Astrocyte (in vitro differentiated cells and primary cell): ENCODE data around the gene CACNA2D1. TPM values are rescaled to one million over a fixed set of nuclear protein-coding genes. Genes with fewer than 3 reads are reported as not detected.

Experiments used
- DNase-seq: peaks from one replicate; pipeline ENCODE4 v3.0.0-alpha.2; 2010; ENCODE audit warnings: low read depth
- FAIRE-seq: peaks from 2 replicates; lab custom pipeline; 2011; peaks lifted over from hg19 to GRCh38; lab: Jason Lieb, UNC
- H2AFZ ChIP-seq: 2 replicates; pipeline ENCODE4 v1.6.0; 2012; ENCODE audit warnings: low read depth, low read length, inconsistent platforms
- H3K27ac ChIP-seq: 2 replicates; pipeline ENCODE4 v1.5.1; 2011; ENCODE audit warnings: low read depth, low read length, inconsistent platforms
- H3K27me3 ChIP-seq: 2 replicates; pipeline ENCODE4 v1.6.0; 2011; ENCODE audit warnings: low read length, inconsistent platforms; ENCODE audit not compliant: insufficient read depth
- H3K36me3 ChIP-seq: 2 replicates; pipeline ENCODE4 v1.5.1; 2011; ENCODE audit warnings: low read length, inconsistent platforms; ENCODE audit not compliant: insufficient read depth
- H3K4me1 ChIP-seq: 2 replicates; pipeline ENCODE4 v1.5.1; 2011; ENCODE audit warnings: low read length, inconsistent platforms; ENCODE audit not compliant: insufficient read depth
- H3K4me2 ChIP-seq: 2 replicates; pipeline ENCODE4 v1.6.0; 2012; ENCODE audit warnings: low read length, inconsistent platforms
- H3K4me3 ChIP-seq: 2 replicates; pipeline ENCODE4 v1.5.1; 2011; ENCODE audit warnings: low read depth, mild to moderate bottlenecking, low read length, inconsistent platforms; ENCODE audit not compliant: insufficient read depth
- H3K79me2 ChIP-seq: 2 replicates; pipeline ENCODE4 v1.6.0; 2012; ENCODE audit warnings: mild to moderate bottlenecking, low read length, inconsistent platforms; ENCODE audit not compliant: insufficient read depth
- H3K9ac ChIP-seq: 2 replicates; pipeline ENCODE4 v1.6.0; 2012; ENCODE audit warnings: mild to moderate bottlenecking, low read length, inconsistent platforms
- H3K9me3 ChIP-seq: 2 replicates; pipeline ENCODE4 v1.5.1; 2012; ENCODE audit warnings: low read depth, mild to moderate bottlenecking, low read length, inconsistent platforms; ENCODE audit not compliant: insufficient read depth
- H4K20me1 ChIP-seq: 2 replicates; pipeline ENCODE4 v1.6.0; 2012; ENCODE audit warnings: low read length, inconsistent platforms; ENCODE audit not compliant: insufficient read depth
- H3K27ac Mint-ChIP-seq: one replicate; pipeline ENCODE4 v1.8.0; 2021; ENCODE audit warnings: mild to moderate bottlenecking, mixed read lengths; ENCODE audit not compliant: unreplicated experiment
- H3K27me3 Mint-ChIP-seq: one replicate; pipeline ENCODE4 v1.8.0; 2021; ENCODE audit warnings: low read depth, mixed read lengths; ENCODE audit not compliant: unreplicated experiment
- H3K36me3 Mint-ChIP-seq: one replicate; pipeline ENCODE4 v1.8.0; 2021; ENCODE audit warnings: low read depth, mixed read lengths; ENCODE audit not compliant: unreplicated experiment
- H3K4me1 Mint-ChIP-seq: one replicate; pipeline ENCODE4 v1.8.0; 2021; ENCODE audit warnings: low read depth, mixed read lengths; ENCODE audit not compliant: unreplicated experiment
- H3K4me3 Mint-ChIP-seq: one replicate; pipeline ENCODE4 v1.8.0; 2021; ENCODE audit warnings: mild to moderate bottlenecking, moderate library complexity, mixed read lengths; ENCODE audit not compliant: unreplicated experiment
- H3K9me3 Mint-ChIP-seq: one replicate; pipeline ENCODE4 v1.8.0; 2021; ENCODE audit warnings: mild to moderate bottlenecking, mixed read lengths; ENCODE audit not compliant: unreplicated experiment
- CTCF ChIP-seq: IDR thresholded peaks from 2 replicates; pipeline ENCODE4 v1.5.1; 2011; ENCODE audit warnings: low read depth, mild to moderate bottlenecking, inconsistent platforms, low read length, moderate library complexity; ENCODE audit not compliant: insufficient read depth
- EZH2 ChIP-seq: IDR thresholded peaks from 2 replicates; pipeline ENCODE4 v1.6.1; 2012; ENCODE audit warnings: mild to moderate bottlenecking, low read length, inconsistent platforms; ENCODE audit not compliant: insufficient read depth
- total RNA-seq: library from RNA; stranded (reverse); gene quantifications from 2 replicates; pipeline ENCODE4 v1.2.1, GENCODE V29; 2021

Gene CACNA2D1
- total RNA-seq, 1 donor from 2014 or later, result 53.4 TPM

- H3K36me3 ChIP-seq, result no peaks in the 10 kb centered on the region
- no peak overlapping the region for H3K27ac ChIP-seq
- H3K4me3 ChIP-seq, result no peak overlapping the region
- peaks cover 12% of the 10 kb centered on the region for H3K4me1 Mint-ChIP-seq
- no peaks in the 10 kb centered on the region for H3K9me3 Mint-ChIP-seq
- no peaks in the 10 kb centered on the region for H3K27me3 Mint-ChIP-seq
- no peak overlapping the region for H3K9ac ChIP-seq
- H3K4me2 ChIP-seq, result no peak overlapping the region
- no peaks in the 10 kb centered on the region for H3K9me3 ChIP-seq
- FAIRE-seq (no peak), DNase-seq (no peak)
- H4K20me1 ChIP-seq, result peaks cover 12% of the 10 kb centered on the region
- no peaks in the 10 kb centered on the region for H3K36me3 Mint-ChIP-seq
- no peak overlapping the region for H3K4me3 Mint-ChIP-seq
- H2AFZ ChIP-seq, result no peak overlapping the region
- TF ChIP-seq EZH2 (no peak), CTCF (no peak)
- H3K27me3 ChIP-seq, result no peaks in the 10 kb centered on the region
- H3K4me1 ChIP-seq, result no peaks in the 10 kb centered on the region
- H3K27ac Mint-ChIP-seq, result no peak overlapping the region
- no peaks in the 10 kb centered on the region for H3K79me2 ChIP-seq
Measured at GRCh38 chr7:82266081-82266480, 177.5 kb downstream of the CACNA2D1 start.

GRCh38 chr7:82264783-82265305 is 178.7 kb downstream of the CACNA2D1 start:
- FAIRE-seq, result peak; percentile 17
- Histone ChIP-seq H3K4me1 (no peaks in the 10 kb centered on the region), H3K36me3 (no peaks in the 10 kb centered on the region), H3K27me3 (no peaks in the 10 kb centered on the region), H3K4me3 (no peak overlapping the region), H3K9ac (no peak overlapping the region), H3K27ac (no peak overlapping the region), H3K9me3 (no peaks in the 10 kb centered on the region), H2AFZ (no peak overlapping the region), H4K20me1 (peaks cover 11% of the 10 kb centered on the region), H3K4me2 (no peak overlapping the region), H3K79me2 (no peaks in the 10 kb centered on the region)
- no peaks in the 10 kb centered on the region for H3K27me3 Mint-ChIP-seq
- H3K4me1 Mint-ChIP-seq, result peaks cover 10% of the 10 kb centered on the region
- no peak for TF ChIP-seq EZH2
- no peak for TF ChIP-seq CTCF
- no peaks in the 10 kb centered on the region for H3K9me3 Mint-ChIP-seq
- H3K4me3 Mint-ChIP-seq, result no peak overlapping the region
- no peak overlapping the region for H3K27ac Mint-ChIP-seq
- H3K36me3 Mint-ChIP-seq, result no peaks in the 10 kb centered on the region
- DNase-seq, result no peak

GRCh38 chr7:82263920-82264782 is 179.4 kb downstream of the CACNA2D1 start:
- peaks cover 8% of the 10 kb centered on the region for H3K4me1 Mint-ChIP-seq
- Histone ChIP-seq H3K4me1 (no peaks in the 10 kb centered on the region), H2AFZ (no peak overlapping the region), H3K36me3 (no peaks in the 10 kb centered on the region), H3K27ac (no peak overlapping the region), H3K79me2 (no peaks in the 10 kb centered on the region), H3K4me2 (no peak overlapping the region), H3K27me3 (no peaks in the 10 kb centered on the region), H3K9ac (no peak overlapping the region), H3K9me3 (no peaks in the 10 kb centered on the region), H3K4me3 (no peak overlapping the region), H4K20me1 (peaks cover 4% of the 10 kb centered on the region)
- H3K27ac Mint-ChIP-seq, result no peak overlapping the region
- no peak for DNase-seq
- no peaks in the 10 kb centered on the region for H3K36me3 Mint-ChIP-seq
- H3K27me3 Mint-ChIP-seq, result no peaks in the 10 kb centered on the region
- no peak overlapping the region for H3K4me3 Mint-ChIP-seq
- no peaks in the 10 kb centered on the region for H3K9me3 Mint-ChIP-seq
- TF ChIP-seq CTCF (no peak), EZH2 (no peak)
- FAIRE-seq, result no peak
